Fibroblast of gingiva (primary cell): Measurements from ENCODE around the gene ELOVL6.
"Not testable (repeated sequence)": the region's sequence is repeated elsewhere in the genome, so short reads cannot be mapped to it uniquely, and the experiment has no call there.

Experiments used
- DNase-seq: peaks from one replicate; pipeline ENCODE4 v3.0.0-alpha.2; 2011; ENCODE audit warnings: low read depth

ELOVL6 gene

DNA sequence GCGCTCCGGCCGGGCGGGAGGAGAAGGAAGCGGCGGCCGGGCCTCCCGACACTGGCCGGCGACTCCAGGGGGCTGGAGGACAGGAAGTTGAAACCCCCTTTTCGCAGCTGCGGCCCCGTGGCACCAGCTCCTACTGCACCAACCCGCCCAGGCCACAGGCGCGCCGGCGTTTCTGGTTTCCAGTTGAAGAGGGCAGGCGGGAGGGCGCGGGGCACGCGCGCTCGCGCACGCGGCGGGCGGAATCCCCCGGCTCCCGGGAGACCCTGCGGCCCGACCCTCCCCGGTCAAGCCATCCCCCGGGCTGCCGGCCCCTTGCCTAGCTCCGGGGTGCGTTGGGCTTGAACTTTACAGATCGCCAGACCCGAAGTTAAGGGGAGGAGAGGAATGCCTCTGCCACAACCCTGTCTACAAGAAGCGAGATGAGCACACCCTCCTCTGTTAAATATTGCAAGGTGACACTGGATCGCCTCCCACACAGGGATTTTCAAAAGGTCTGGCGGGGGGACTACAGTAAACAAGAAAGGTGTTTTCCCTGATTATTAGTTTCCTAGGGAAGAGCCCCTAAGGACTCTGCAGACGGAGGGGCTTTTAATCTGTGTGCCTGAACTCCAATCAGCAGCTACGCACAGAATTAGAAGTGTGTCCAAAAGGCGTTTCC, 1.4 kb downstream of the ELOVL6 start:
- peak; percentile 46 for DNase-seq

- DNase-seq = no peak
Measured at GRCh38 chr4:110196206-110196870, 2.1 kb downstream of the ELOVL6 start.

GRCh38 chr4:110195561-110196205, 2.7 kb downstream of the ELOVL6 start:
- DNase-seq = peak; percentile 16

GRCh38 chr4:110193822-110194761, 4.3 kb downstream of the ELOVL6 start:
- DNase-seq = peak; percentile 96

GRCh38 chr4:110193287-110193686, 5.1 kb downstream of the ELOVL6 start:
- DNase-seq = not testable (repeated sequence)

- peak; percentile 50 for DNase-seq
Measured at GRCh38 chr4:110190249-110190648, 8.2 kb downstream of the ELOVL6 start.

- no peak for DNase-seq
Measured at GRCh38 chr4:110188113-110188512, 10.3 kb downstream of the ELOVL6 start.

- no peak for DNase-seq
Measured at GRCh38 chr4:110184791-110185155, 13.6 kb downstream of the ELOVL6 start.

GRCh38 chr4:110184140-110184790, 14.2 kb downstream of the ELOVL6 start:
- DNase-seq = peak; percentile 35

DNA sequence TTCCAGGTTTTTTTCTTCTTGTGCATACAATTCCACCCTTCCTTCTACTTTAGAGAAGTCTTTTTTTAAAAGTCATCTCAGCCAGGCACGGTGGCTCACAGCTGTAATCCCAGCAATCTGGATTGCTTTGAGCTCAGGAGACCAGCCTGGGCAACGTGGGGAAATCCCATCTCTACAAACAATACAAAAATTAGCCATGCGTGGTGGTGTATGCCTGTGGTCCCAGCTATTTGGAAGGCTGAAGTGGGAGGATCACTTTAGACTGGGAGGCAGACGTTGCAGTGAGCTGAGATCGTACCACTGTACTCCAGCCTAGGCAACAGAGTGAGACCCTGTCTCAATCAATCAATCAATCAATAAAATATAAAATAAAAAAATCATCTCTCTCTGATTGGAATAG, 14.8 kb downstream of the ELOVL6 start:
- DNase-seq = no peak

- DNase-seq = no peak
Measured at GRCh38 chr4:110183058-110183457, 15.4 kb downstream of the ELOVL6 start.

DNA sequence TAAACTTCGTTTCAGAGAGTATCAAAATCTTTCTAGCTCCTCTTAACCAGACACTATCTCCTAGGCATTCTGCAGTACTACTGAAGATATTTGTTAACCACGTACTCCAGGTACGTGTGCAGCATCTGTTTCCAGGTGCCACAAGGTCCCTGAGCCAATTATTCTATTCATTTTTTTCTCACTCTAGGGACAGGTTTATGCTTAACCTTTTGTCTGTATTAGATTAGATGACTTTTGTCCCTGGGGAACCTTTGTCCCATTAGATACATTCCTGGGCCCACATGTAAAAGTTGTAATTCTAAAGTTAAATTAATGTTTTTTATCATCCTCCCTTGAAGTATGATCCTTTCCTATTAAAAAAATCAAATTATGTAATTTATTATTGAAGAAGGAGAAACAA, 16.5 kb downstream of the ELOVL6 start:
- no peak for DNase-seq

DNA sequence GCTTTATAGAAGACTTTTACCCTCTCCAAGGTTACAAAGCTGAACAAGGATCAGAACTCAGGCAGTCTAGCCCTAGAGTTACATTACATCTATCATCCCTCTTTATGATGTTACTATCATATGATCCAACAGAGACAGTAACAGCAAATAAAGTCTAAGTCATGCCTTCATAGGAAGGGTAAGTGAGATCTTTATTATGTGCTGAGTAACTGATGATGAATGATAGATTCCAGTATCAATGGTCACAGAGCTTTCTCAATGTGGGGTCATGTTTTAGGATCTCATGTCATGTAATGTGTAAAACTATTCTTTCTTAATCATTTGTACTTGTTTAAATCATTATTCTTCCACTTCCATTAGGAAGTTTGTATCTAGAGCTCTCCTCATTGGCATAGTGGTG, 22.8 kb downstream of the ELOVL6 start:
- DNase-seq = peak; percentile 10

GRCh38 chr4:110172972-110173371, 25.4 kb downstream of the ELOVL6 start:
- DNase-seq = no peak

DNA sequence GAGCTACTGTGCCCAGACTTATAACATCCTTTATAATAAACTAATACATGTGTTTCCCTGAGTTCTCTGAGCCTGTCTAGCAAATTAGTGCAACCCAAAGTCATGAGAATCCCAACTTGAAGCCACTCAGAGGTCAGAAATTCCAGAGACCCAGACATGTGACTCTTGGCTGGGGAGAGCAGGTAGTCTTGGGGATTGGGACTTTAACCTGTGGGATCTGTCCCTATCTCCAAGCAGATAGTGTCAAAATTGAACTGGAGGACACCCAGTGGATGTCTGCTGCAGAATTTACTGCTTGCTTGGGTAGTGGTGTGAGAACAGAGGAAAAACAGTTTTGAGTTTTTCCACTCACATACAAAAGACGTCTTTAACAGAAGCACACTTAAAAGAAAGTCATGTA, 26.4 kb downstream of the ELOVL6 start:
- DNase-seq = no peak

GRCh38 chr4:110170861-110171260, 27.6 kb downstream of the ELOVL6 start:
- no peak for DNase-seq

DNA sequence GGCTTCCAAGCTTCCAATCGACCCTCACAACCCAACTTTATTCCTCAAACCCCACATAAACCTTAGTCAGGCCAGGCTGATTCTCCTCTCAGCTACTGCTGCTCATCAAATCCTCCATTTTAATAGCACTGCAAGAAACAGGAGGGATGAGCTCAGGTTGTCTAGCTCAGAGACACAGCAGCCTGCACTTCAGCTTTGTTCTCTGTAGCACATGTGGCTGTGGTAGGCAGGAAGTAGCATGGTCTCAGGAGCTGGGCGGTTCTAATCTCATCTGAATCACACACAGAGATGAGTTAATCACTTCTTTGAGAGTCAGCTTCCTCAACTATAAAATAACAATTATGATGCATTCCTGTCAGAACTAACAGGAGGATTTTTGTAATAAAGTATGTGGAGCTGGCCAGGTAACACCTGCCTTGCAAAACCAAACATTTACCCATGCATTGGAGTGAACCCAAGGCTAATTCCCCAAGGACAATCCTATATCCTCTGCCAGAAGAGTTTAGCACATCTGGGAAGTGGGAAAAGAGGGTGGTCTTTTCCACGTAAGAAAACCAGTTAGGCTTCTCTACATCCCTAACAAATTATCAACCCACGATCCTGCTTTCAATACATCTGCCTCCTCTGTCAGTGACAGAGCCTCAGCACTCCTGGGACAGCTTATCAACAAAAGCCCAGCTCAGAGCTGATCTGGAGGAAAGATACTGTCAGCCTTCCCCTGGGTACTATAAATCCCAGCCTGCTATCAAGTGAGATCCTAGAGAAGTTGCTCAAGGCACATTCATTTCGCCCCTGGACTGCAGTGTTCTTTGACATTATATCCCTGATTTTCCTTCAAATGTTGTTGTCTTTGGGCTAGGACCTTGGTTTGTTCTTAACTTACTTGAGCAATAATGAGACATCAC, 32.8 kb downstream of the ELOVL6 start:
- DNase-seq = peak; percentile 16

- no peak for DNase-seq
Measured at GRCh38 chr4:110164856-110165255, 33.6 kb downstream of the ELOVL6 start.

- DNase-seq = peak; percentile 39
Measured at GRCh38 chr4:110164251-110164650, 34.2 kb downstream of the ELOVL6 start.

DNA sequence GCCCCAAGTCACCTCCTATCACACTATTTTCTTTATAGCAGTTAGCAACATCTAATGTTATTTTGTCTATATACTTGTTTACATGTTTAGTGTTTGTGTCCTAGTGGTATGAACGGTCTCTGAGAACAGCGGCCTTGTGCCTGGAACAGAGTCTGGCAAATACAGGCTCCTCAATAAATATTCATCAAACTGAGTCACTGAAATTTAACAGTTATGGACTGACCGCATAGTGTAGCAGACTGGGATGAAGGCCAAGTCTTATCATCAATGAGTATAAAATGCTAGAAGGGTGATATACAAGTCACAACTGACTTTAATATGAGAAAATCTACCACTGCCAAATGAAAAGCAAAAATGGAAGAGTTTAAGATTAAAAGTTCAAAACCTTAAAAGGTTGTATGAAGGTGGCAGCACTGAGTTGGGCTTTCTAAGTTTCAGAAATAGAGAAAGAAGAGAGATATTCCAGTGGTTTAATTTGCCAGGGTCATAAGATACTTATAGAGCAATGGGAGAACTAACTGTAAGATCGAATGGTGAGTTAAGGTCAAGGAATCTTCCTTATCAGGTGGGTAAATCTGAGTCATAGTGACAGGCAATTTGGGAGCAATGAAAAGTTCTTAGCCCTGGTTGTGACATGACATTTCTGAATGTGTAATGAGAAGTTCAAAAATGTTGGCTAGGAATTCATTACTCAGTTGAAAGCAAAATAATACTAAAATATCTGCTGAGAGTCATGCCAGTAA, 34.9 kb downstream of the ELOVL6 start:
- peak; percentile 64 for DNase-seq
